Measurements from ENCODE around the gene CRADD. TPM values are rescaled to one million over a fixed set of nuclear protein-coding genes. Genes with fewer than 3 reads are reported as not detected.
A peak's percentile ranks its signal among the peaks of the same experiment; 100 is the strongest.

CRADD gene
- total RNA-seq, 4 donors from 2014 or later, result 19.4 to 28.7 (median 22.6) TPM

DNA sequence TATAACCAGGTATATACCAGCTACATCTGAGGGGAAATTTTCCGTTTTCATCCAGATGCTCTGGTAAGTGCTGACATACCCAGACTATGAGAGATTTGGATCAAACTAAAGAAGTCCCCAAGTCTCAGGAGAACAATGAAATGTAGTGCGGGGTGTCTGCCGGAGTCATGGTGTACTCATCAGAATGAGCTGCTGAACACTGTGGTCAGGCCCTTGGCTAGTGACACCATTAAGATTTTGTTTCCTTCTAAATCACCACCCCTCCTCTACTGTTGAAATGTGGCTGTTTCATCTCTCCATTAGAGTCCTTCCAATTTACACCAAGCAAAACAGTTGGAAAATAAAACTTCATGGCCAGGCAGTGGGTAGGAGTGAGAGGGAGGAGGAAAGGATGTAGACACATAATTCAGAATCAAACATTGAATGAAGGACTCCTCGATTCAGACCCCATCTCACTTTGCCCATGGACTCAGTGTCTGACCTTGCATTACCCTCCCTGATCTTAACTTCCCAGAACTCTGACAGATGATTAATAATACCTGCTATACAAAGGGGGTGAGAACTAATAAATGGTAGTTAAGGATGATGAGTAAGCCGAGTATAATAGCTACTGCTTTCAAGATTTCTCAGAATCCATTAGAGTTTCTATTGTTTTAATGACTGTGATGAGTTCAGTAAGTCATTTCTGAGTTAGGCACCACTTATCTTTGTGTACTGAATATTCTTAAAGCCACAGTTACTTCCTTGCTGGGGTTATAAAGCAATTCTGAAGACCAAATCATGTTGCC, 127.4 kb downstream of the CRADD start:
- ATAC-seq (peak; percentile 14 to 15), DNase-seq (no peak)
- intact Hi-C loops (cut with DNase I; ENCODE audit: low total_unique reads) (no loop called here), in situ Hi-C loops (cut with MboI; ENCODE audit: low sequenced_read_pairs in 4 of 4) (no loop called here)
- TF ChIP-seq POLR2A (IDR thresholded peaks at IDR 0.05), result no peak
- TF ChIP-seq, protein P1, sequence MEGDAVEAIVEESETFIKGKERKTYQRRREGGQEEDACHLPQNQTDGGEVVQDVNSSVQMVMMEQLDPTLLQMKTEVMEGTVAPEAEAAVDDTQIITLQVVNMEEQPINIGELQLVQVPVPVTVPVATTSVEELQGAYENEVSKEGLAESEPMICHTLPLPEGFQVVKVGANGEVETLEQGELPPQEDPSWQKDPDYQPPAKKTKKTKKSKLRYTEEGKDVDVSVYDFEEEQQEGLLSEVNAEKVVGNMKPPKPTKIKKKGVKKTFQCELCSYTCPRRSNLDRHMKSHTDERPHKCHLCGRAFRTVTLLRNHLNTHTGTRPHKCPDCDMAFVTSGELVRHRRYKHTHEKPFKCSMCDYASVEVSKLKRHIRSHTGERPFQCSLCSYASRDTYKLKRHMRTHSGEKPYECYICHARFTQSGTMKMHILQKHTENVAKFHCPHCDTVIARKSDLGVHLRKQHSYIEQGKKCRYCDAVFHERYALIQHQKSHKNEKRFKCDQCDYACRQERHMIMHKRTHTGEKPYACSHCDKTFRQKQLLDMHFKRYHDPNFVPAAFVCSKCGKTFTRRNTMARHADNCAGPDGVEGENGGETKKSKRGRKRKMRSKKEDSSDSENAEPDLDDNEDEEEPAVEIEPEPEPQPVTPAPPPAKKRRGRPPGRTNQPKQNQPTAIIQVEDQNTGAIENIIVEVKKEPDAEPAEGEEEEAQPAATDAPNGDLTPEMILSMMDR (IDR thresholded peaks at IDR 0.05 in 4 of 5, conservative IDR thresholded peaks at IDR 0.05 in 1 of 5), result no peak
- no peak overlapping the region for H3K4me3 ChIP-seq
- no peaks in the 10 kb centered on the region for H3K27me3 ChIP-seq
- peak overlapping the region; percentile 29 to 83 (median 74) for H3K27ac ChIP-seq
- no peaks in the 10 kb centered on the region for H3K36me3 ChIP-seq
- peaks cover 22 to 31% of the 10 kb centered on the region in 2 donors for H3K4me1 ChIP-seq
- no peaks in the 10 kb centered on the region for H3K9me3 ChIP-seq

DNA sequence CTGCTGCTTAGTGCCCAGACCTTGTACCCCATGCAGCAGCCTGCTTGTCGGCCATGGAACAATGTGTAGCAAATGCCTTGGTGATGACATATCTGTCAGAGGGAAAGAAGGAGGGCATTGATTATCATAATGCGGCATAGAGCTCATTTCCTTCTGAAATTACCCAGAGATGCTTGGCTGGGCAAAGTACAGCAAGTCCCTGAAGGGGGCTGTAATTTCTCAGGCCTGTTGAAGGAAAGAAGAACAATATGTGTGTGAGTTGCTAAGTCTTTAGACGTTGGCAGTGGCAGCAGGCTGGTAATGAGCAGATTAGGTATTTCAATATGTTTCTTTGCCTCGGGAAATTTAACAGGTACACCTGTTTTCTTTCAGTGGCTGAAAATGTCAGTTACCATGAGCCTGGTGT, 128.6 kb downstream of the CRADD start:
- H3K4me1 ChIP-seq, result peaks cover 28 to 38% of the 10 kb centered on the region in 2 donors
- in situ Hi-C loops (cut with MboI; ENCODE audit: low sequenced_read_pairs in 4 of 4) (no loop called here), intact Hi-C loops (cut with DNase I; ENCODE audit: low total_unique reads) (no loop called here)
- H3K27me3 ChIP-seq, result no peaks in the 10 kb centered on the region
- TF ChIP-seq POLR2A (IDR thresholded peaks at IDR 0.05), result no peak
- TF ChIP-seq, protein P1 (IDR thresholded peaks at IDR 0.05 in 4 of 5, conservative IDR thresholded peaks at IDR 0.05 in 1 of 5), result no peak
- H3K9me3 ChIP-seq, result no peaks in the 10 kb centered on the region
- no peaks in the 10 kb centered on the region for H3K36me3 ChIP-seq
- H3K27ac ChIP-seq, result no peak overlapping the region
- DNase-seq (no peak), ATAC-seq (no peak)
- no peak overlapping the region for H3K4me3 ChIP-seq

DNA sequence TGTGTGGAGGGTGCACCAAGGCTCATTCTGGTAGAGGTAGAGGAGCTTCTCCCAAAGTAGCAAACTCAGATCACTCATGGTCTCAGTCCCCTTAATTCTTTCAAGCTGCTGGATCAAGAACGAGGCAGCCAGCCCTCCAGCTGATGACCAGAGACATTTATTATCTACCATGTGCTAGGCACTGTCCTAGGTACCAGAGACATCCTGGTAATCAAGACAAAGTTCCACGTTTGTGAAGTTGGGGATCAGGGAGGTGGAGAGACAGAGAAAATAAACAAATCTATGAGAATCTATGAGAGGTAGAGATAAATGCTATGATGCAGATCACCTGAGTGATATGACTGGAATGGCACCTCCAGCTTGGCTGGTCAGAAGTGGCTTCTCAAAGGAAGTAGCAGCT, 130.2 kb downstream of the CRADD start:
- DNase-seq, result no peak
- in situ Hi-C loops (cut with MboI; ENCODE audit: low sequenced_read_pairs in 4 of 4), result no loop called here
- intact Hi-C loops (cut with DNase I; ENCODE audit: low total_unique reads), result no loop called here
- no peak overlapping the region for H3K27ac ChIP-seq
- no peaks in the 10 kb centered on the region for H3K27me3 ChIP-seq
- H3K9me3 ChIP-seq, result no peaks in the 10 kb centered on the region
- no peak overlapping the region for H3K4me3 ChIP-seq
- no peak for ATAC-seq
- peaks cover 25 to 48% of the 10 kb centered on the region in 2 donors for H3K4me1 ChIP-seq
- TF ChIP-seq POLR2A (IDR thresholded peaks at IDR 0.05), result no peak
- TF ChIP-seq, protein P1 (IDR thresholded peaks at IDR 0.05 in 4 of 5, conservative IDR thresholded peaks at IDR 0.05 in 1 of 5), result no peak
- no peaks in the 10 kb centered on the region for H3K36me3 ChIP-seq

DNA sequence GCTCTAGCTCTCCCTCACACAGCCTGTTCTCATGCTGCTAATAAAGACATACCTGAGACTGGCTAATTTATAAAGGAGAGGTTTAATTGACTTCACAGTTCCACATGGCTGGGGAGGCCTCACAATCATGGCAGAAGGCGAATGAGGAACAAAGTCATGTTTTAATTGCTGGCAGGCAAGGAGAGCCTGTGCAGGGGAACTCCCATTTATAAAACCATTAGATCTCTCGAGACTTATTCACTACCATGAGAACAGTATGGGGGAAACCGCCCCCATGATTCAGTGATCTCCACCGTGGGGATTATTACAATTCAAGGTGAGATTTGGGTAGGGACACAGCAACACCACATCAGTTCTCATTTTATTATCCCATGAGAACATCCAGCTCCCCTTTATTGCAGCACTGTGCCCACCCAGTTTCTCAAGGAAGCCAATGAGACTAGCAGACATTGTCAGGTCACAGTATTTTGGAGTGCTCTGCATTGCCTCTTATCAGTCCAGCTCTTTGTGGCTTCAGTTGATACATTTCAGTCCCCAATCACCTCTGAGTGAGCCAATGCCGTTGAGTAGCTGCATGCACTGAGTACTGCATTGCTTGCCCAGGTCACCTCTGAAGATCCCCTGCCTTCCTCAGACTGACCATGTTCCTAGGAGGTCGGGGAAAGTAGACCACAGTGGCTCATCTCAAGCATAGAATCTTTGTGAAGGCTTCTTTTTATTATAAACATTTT, 131.2 kb downstream of the CRADD start:
- H3K9me3 ChIP-seq, result no peaks in the 10 kb centered on the region
- H3K36me3 ChIP-seq, result no peaks in the 10 kb centered on the region
- H3K27ac ChIP-seq, result no peak overlapping the region
- no peaks in the 10 kb centered on the region for H3K27me3 ChIP-seq
- ATAC-seq (no peak), DNase-seq (no peak)
- no peak overlapping the region for H3K4me3 ChIP-seq
- no peak for TF ChIP-seq POLR2A (IDR thresholded peaks at IDR 0.05)
- TF ChIP-seq, protein P1 (IDR thresholded peaks at IDR 0.05 in 4 of 5, conservative IDR thresholded peaks at IDR 0.05 in 1 of 5), result no peak
- intact Hi-C loops (cut with DNase I; ENCODE audit: low total_unique reads), result no loop called here
- in situ Hi-C loops (cut with MboI; ENCODE audit: low sequenced_read_pairs in 4 of 4), result no loop called here
- peaks cover 19 to 48% of the 10 kb centered on the region in 2 donors for H3K4me1 ChIP-seq

Data from gastrocnemius medialis (tissue), 4 donors.